ENCODE results near the gene NUDCD3.

The NUDCD3 gene

DNA sequence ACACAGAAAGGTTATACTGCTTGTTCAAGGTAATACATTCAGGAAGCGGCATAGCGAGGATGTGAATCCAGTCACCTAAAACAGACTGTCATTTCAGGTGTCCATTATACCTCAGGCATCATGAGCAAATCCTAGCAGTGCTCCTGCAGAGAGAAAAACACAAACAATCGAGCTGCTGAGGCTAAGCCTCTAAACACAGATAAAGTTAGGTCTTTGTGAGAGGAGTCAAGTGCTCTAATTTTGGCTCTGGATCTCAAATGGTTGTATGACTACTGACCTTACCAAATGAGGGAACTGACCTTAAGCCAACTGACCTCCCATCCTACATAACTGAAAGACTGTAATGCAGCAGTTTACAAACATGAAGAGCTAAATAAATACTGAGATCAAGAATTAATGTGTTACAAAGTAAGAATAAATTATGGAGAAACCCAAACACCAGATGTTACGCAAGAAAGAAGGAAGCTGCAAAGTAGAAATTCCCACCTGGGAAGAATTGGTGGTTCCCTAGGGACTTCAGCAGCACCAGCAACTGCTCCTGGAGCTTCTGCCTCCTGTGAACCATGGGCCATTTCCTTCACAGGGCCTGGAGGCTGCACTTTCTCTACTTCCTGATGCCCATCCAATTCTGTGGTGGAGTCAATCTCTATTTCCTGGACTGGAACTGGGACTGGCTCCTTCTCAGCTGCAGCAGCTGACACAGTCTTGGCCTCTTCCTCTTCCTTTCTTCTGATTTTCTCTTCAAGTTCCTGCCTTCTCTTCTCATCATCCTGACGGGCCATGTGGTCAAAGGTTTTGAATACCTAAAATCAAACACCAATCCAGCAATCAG lies 5.8 kb downstream of the NUDCD3 start:
- in situ Hi-C loops (cut with HindIII; ENCODE audit: low sequenced_read_pairs) = no loop called here
- no peak overlapping the region for H3K4me3 ChIP-seq (ENCODE audit: low read depth, low read length)
- TF ChIP-seq, protein P1, sequence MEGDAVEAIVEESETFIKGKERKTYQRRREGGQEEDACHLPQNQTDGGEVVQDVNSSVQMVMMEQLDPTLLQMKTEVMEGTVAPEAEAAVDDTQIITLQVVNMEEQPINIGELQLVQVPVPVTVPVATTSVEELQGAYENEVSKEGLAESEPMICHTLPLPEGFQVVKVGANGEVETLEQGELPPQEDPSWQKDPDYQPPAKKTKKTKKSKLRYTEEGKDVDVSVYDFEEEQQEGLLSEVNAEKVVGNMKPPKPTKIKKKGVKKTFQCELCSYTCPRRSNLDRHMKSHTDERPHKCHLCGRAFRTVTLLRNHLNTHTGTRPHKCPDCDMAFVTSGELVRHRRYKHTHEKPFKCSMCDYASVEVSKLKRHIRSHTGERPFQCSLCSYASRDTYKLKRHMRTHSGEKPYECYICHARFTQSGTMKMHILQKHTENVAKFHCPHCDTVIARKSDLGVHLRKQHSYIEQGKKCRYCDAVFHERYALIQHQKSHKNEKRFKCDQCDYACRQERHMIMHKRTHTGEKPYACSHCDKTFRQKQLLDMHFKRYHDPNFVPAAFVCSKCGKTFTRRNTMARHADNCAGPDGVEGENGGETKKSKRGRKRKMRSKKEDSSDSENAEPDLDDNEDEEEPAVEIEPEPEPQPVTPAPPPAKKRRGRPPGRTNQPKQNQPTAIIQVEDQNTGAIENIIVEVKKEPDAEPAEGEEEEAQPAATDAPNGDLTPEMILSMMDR (IDR thresholded peaks at IDR 0.05; ENCODE audit: low read depth, low read length) = no peak
- no peak for DNase-seq (ENCODE audit: low read depth, low spot score)

DNA sequence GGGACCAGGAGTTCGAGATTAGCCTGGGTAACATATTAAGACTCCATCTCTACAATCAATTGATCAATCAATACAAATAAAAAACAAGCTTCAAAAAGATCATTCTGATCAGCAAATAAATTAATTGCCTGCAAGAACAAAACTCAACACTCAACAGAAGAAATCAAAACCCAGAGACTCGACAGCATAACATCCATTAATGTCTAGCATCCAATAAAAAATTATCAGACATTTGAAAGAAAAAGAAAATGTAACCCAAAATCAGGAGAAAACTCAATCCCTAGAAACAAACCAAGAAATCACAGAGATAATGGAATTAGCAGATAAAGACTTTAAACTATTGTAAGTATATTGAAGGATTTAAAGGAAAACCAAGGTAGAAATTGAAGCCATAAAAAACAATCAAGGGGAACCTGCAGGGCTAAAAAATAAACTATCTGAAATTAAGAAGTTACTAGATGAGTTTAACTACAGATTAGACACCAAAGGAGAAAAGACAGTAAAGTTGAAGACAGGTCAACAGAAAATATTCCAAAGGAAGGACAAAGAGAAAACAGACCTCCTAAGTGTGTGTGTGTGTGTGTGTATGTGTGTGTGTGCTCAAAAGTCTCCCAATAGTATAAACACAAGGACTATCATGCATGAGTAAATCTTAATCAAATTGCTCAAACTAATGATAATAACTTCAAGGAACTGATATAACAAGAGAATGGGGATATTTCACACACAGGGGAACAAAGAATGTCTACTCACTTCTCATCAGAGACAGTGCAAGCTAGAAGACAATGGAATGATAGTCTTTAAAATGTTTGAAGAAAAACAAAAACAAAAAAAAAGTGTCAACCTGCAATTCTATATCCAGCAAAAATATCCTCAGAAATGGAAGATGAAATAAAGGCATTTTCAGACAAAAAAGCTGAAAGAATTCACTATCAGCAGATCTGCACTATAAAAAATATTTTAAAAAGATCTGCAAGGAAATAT lies 7.7 kb downstream of the NUDCD3 start:
- H3K4me3 ChIP-seq (ENCODE audit: low read depth, low read length) = no peak overlapping the region
- TF ChIP-seq, protein P1 (IDR thresholded peaks at IDR 0.05; ENCODE audit: low read depth, low read length) = no peak
- in situ Hi-C loops (cut with HindIII; ENCODE audit: low sequenced_read_pairs) = no loop called here
- DNase-seq (ENCODE audit: low read depth, low spot score) = no peak

DNA sequence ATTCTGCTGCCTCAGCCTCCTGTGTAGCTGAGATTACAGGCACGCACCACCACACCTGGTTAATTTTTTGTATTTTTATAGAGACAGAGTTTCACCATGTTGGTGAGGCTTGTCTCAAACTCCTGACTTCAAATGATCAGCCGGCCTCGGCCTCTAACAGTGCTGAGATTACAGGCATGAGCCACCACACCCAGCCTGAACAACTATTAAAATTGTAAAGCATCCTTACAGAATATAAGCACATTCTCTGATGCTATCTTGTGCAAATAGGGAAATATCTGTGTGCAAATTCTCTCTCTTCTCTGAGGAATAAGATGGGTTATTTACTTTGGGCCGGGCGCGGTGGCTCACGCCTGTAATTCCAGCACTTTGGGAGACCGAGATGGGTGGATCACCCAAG lies 12.5 kb downstream of the NUDCD3 start:
- in situ Hi-C loops (cut with HindIII; ENCODE audit: low sequenced_read_pairs) = no loop called here
- no peak for DNase-seq (ENCODE audit: low read depth, low spot score)
- H3K4me3 ChIP-seq (ENCODE audit: low read depth, low read length) = no peak overlapping the region
- TF ChIP-seq, protein P1 (IDR thresholded peaks at IDR 0.05; ENCODE audit: low read depth, low read length) = no peak

DNA sequence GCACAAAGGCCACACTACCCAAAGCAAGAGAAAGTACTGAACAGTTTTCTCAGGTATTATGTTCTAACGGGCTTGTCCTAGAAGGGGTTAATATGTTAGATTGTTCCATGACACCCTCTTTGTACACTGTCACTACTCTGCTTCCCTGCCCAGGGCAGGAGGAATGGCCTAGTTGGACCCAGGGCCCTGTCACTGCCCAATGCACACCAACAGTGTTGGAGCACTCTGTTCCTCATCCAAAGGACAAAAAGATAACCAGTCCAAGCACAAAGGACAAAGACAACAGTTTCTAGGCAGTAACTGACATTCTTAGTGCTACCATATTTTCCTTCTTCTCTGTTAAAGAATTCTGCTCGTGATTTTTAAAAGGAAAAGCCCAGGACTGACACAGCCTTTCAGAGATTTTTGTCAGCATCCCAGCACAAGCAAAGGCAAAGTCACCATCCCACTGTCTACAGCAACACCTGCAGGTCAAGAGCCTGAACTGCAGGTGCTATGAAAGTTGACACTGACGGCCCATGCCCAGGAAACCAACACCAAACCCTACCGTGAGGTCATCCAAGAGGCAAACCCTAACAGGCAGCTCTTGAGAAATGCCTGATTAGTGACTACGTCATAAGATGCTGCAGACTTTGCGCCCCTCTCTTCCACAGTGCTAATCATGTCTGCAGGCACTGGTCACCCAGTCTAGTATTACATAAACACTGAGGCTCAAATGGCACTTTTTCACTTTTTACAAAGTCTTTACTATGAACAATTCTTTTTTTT lies 13.2 kb downstream of the NUDCD3 start:
- H3K4me3 ChIP-seq (ENCODE audit: low read depth, low read length) = no peak overlapping the region
- peak; percentile 77 for DNase-seq (ENCODE audit: low read depth, low spot score)
- TF ChIP-seq, protein P1 (IDR thresholded peaks at IDR 0.05; ENCODE audit: low read depth, low read length) = peak; percentile 99
- in situ Hi-C loops (cut with HindIII; ENCODE audit: low sequenced_read_pairs) = no loop called here

DNA sequence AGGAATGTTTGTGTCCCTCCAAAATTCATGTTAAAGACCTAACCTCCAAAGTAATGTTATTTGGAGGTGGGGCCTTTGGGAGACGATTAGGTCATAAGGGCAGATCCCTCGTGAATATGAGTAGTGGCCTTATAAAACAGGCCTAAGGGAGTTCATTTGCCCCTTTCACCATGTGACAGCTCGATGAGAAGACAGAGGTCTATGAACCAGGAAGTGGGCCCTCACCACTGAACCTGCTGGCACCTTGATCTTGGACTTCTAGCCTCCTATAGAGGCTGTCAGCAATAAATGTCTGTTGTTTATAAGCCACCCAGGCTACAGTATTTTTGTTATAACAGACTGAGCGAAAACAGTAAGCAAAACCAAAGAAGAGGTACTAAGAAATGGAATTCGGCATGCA lies 14.1 kb downstream of the NUDCD3 start:
- in situ Hi-C loops (cut with HindIII; ENCODE audit: low sequenced_read_pairs) = no loop called here
- DNase-seq (ENCODE audit: low read depth, low spot score) = no peak
- TF ChIP-seq, protein P1 (IDR thresholded peaks at IDR 0.05; ENCODE audit: low read depth, low read length) = no peak
- no peak overlapping the region for H3K4me3 ChIP-seq (ENCODE audit: low read depth, low read length)

DNA sequence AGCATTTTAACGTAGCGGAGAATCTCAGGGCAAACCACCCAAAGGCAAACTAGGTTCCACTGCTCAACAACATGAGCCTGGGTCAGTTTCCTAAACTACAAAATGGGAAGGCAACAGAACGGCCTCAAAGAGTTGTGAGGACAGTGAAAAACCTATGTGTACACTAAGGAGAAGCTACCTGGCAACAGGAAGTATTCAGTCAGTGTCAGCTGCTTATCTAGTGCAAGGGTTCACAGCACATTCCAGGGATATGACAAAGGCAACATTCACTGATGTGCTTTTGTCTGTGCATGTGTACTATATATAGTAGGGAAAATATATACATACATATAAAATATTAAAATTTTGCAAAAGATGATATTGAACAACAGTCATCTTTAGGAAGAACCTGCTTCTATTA lies 17.2 kb downstream of the NUDCD3 start:
- in situ Hi-C loops (cut with HindIII; ENCODE audit: low sequenced_read_pairs) = no loop called here
- TF ChIP-seq, protein P1 (IDR thresholded peaks at IDR 0.05; ENCODE audit: low read depth, low read length) = no peak
- no peak overlapping the region for H3K4me3 ChIP-seq (ENCODE audit: low read depth, low read length)
- DNase-seq (ENCODE audit: low read depth, low spot score) = no peak

Measured in astrocyte of the spinal cord (primary cell).